Tibial artery (tissue), 4 donors: ENCODE data around the gene TBL1X.

ENCODE experiments used
- DNase-seq, 2 donors: peaks; one replicate each; pipeline ENCODE4 v3.0.0-alpha.2; 2019
- H3K27ac ChIP-seq, 2 donors: fragments of 200-600 bp; sonication (generic) in 1 of 2; 1 replicate in 1 of 2; 2 replicates in 1 of 2; pipeline ENCODE4 v1.5.1; 2018 to 2019; ENCODE audit warnings: mild to moderate bottlenecking in 1 of 2
- H3K27me3 ChIP-seq, 2 donors: fragments of 200-600 bp; sonication (generic) in 1 of 2; one replicate each; pipeline versions ENCODE4 v1.5.1 to v1.6.0; 2016 to 2019
- H3K36me3 ChIP-seq, 3 donors: fragments of 200-600 bp; sonication (generic) in 2 of 3; one replicate each; pipeline ENCODE4 v1.5.1; 2016 to 2019; ENCODE audit warnings: mild to moderate bottlenecking in 2 of 3
- H3K4me1 ChIP-seq, 4 donors: fragments of 200-600 bp; sonication (generic) in 2 of 4; 1 replicate in 3 of 4; 2 replicates in 1 of 4; pipeline ENCODE4 v1.5.1; 2016 to 2019
- H3K4me3 ChIP-seq, 2 donors: fragments of 200-600 bp; sonication (generic) in 1 of 2; 1 replicate in 1 of 2; 2 replicates in 1 of 2; pipeline ENCODE4 v1.5.1; 2018 to 2019; ENCODE audit warnings: mild to moderate bottlenecking in 2 of 2
- H3K9me3 ChIP-seq, 3 donors: fragments of 200-600 bp; sonication (generic) in 1 of 3; one replicate each; pipeline ENCODE4 v1.5.1; 2016 to 2019
- CTCF ChIP-seq, 2 experiments: fragments of 200-600 bp in 1 of 2; fragments of 450-650 bp in 1 of 2; IDR thresholded peaks; one replicate each; pipeline ENCODE4 v1.5.1; 2017 to 2019; ENCODE audit warnings: antibody characterized with exemption in 2 of 2, mild to moderate bottlenecking in 1 of 2, moderate library complexity in 1 of 2
- intact Hi-C: fragments of 100-400 bp; cut with DNase I; formaldehyde crosslinking; loops from one replicate; pipeline ENCODE4 v1.15.0; 2023; ENCODE audit warnings: low total_unique reads

Gene TBL1X

GRCh38 chrX:9609499-9609898 lies 144.6 kb downstream of the TBL1X start:
- no peak overlapping the region for H3K4me3 ChIP-seq
- TF ChIP-seq CTCF (IDR thresholded peaks at IDR 0.05): no peak
- intact Hi-C loops: no loop called here

GRCh38 chrX:9609987-9610386 lies 145.1 kb downstream of the TBL1X start:
- H3K4me3 ChIP-seq: no peak overlapping the region
- H3K27ac ChIP-seq: no peak overlapping the region
- H3K27me3 ChIP-seq: no peaks in the 10 kb centered on the region
- no peak for DNase-seq
- no peak for TF ChIP-seq CTCF (IDR thresholded peaks at IDR 0.05)
- no peaks in the 10 kb centered on the region for H3K36me3 ChIP-seq
- intact Hi-C loops: no loop called here
- no peaks in the 10 kb centered on the region for H3K9me3 ChIP-seq
- peaks cover 0 to 27% (median 4%) of the 10 kb centered on the region in 4 donors for H3K4me1 ChIP-seq

More at GRCh38 chrX:9609499-9609898, 144.6 kb downstream of the TBL1X start:
- H3K9me3 ChIP-seq: no peaks in the 10 kb centered on the region
- H3K4me1 ChIP-seq: peaks cover 0 to 32% (median 4%) of the 10 kb centered on the region in 4 donors
- H3K27ac ChIP-seq: no peak overlapping the region
- H3K27me3 ChIP-seq: no peaks in the 10 kb centered on the region
- no peak for DNase-seq
- H3K36me3 ChIP-seq: no peaks in the 10 kb centered on the region

GRCh38 chrX:9610771-9611392 lies 146.0 kb downstream of the TBL1X start:
- no peaks in the 10 kb centered on the region for H3K9me3 ChIP-seq
- H3K4me3 ChIP-seq: no peak overlapping the region
- DNase-seq: no peak
- no peaks in the 10 kb centered on the region for H3K36me3 ChIP-seq
- no peak overlapping the region for H3K27ac ChIP-seq
- no peaks in the 10 kb centered on the region for H3K27me3 ChIP-seq
- H3K4me1 ChIP-seq: peaks cover 0 to 24% (median 4%) of the 10 kb centered on the region in 4 donors
- intact Hi-C loops: no loop called here
- no peak for TF ChIP-seq CTCF (IDR thresholded peaks at IDR 0.05)

- H3K4me3 ChIP-seq: no peak overlapping the region
- intact Hi-C loops: no loop called here
These were observed 146.7 kb downstream of the TBL1X start for GRCh38 chrX:9611436-9612145.

GRCh38 chrX:9612146-9612505 lies 147.3 kb downstream of the TBL1X start:
- H3K27me3 ChIP-seq: no peaks in the 10 kb centered on the region
- no peak for DNase-seq
- H3K4me1 ChIP-seq: peaks cover 0 to 14% (median 3%) of the 10 kb centered on the region in 4 donors
- no peak for TF ChIP-seq CTCF (IDR thresholded peaks at IDR 0.05)
- no peaks in the 10 kb centered on the region for H3K9me3 ChIP-seq
- H3K4me3 ChIP-seq: no peak overlapping the region
- no peak overlapping the region for H3K27ac ChIP-seq
- no peaks in the 10 kb centered on the region for H3K36me3 ChIP-seq
- intact Hi-C loops: no loop called here

More at GRCh38 chrX:9611436-9612145, 146.7 kb downstream of the TBL1X start:
- DNase-seq: no peak
- TF ChIP-seq CTCF (IDR thresholded peaks at IDR 0.05): no peak
- H3K27me3 ChIP-seq: no peaks in the 10 kb centered on the region
- no peaks in the 10 kb centered on the region for H3K9me3 ChIP-seq
- H3K27ac ChIP-seq: no peak overlapping the region
- H3K4me1 ChIP-seq: peaks cover 0 to 20% (median 4%) of the 10 kb centered on the region in 4 donors
- H3K36me3 ChIP-seq: no peaks in the 10 kb centered on the region
